Progenitor cell of endocrine pancreas (in vitro differentiated cells): ENCODE measurements around the gene SLC39A1. TPM values are rescaled to one million over a fixed set of nuclear protein-coding genes. Genes with fewer than 3 reads are reported as not detected.
A peak's percentile ranks its signal among the peaks of the same experiment; 100 is the strongest.

Experiments used
- DNase-seq: peaks from one replicate; pipeline ENCODE4 v3.0.0; 2021; ENCODE audit warnings: low spot score; ENCODE audit not compliant: unreplicated experiment
- H3K27ac Mint-ChIP-seq: 2 replicates; pipeline ENCODE4 v1.8.0; 2021; ENCODE audit warnings: mild to moderate bottlenecking, moderate library complexity, mixed read lengths
- H3K27me3 Mint-ChIP-seq: 2 replicates; pipeline ENCODE4 v1.8.0; 2021; ENCODE audit warnings: mixed read lengths
- H3K36me3 Mint-ChIP-seq: 2 replicates; pipeline ENCODE4 v1.8.0; 2022; ENCODE audit warnings: mixed read lengths; ENCODE audit not compliant: insufficient read depth
- H3K4me1 Mint-ChIP-seq: 2 replicates; pipeline ENCODE4 v1.8.0; 2021; ENCODE audit warnings: low read depth, mixed read lengths
- H3K4me3 Mint-ChIP-seq: 2 replicates; pipeline ENCODE4 v1.8.0; 2021; ENCODE audit warnings: low read depth, mild to moderate bottlenecking, moderate library complexity, mixed read lengths
- H3K9me3 Mint-ChIP-seq: 2 replicates; pipeline ENCODE4 v1.8.0; 2021; ENCODE audit warnings: low read depth, mixed read lengths
- total RNA-seq: library from RNA; stranded (reverse); gene quantifications from 2 replicates; pipeline ENCODE4 v1.2.1, GENCODE V29; 2021
- TF ChIP-seq, protein P1 (sequence below): fragments of 200-600 bp; sonication (generic); IDR thresholded peaks from one replicate; pipeline ENCODE4 v1.5.0; 2021; ENCODE audit warnings: antibody characterized with exemption, mild to moderate bottlenecking; ENCODE audit not compliant: unreplicated experiment

SLC39A1 gene
- total RNA-seq, 1 donor from 2014 or later = 70.6 TPM

DNA sequence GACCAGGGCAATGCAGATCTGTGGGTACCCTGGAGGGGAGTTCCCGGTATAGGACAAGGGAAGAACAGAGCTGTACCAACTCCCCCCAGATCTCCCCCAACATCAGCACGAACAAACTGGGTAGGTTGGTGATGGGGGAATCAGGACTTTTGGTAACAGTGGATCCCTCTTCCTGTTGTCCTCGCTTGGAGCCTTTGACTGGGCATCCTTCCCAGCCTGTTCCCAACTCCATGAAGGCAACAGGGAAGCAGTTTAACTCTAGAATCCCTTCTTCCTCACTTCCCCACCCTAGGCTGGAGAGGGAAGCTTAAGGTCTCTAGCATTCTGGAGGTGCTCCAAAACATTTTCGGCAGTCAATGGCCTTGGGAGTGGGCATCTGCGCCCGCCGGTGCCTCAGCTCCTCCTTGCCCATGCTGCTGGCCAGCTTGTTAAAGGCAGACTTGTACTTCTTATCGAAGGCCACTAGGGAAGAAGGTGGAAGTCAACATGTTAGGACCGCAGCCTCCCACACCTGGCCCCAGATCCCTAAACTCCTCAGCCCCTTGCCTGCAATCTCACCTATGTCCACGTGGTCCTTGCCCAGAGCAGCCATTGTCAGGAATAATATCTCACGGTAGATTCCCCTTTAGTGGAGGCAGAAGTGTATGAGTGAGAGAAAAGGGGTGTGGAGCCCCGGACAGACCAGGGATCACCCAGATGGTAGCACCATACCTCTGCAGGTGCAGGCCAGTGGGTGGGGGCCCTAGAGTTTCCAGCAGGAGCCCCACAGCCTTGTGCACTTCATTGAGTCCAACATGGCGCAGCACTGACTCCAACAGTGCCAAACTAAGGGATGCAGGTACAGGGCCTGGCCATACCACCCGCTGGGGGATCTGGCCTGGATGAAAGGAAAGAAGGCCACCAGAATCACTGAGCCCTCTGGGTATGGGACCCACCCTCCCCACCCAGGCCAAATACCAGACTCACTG, 33.1 kb downstream of the SLC39A1 start:
- Mint-ChIP-seq H3K27ac (no peak overlapping the region), H3K4me1 (no peaks in the 10 kb centered on the region), H3K9me3 (no peaks in the 10 kb centered on the region), H3K27me3 (no peaks in the 10 kb centered on the region), H3K4me3 (no peak overlapping the region), H3K36me3 (peaks cover 1% of the 10 kb centered on the region)
- DNase-seq = no peak
- TF ChIP-seq, protein P1, sequence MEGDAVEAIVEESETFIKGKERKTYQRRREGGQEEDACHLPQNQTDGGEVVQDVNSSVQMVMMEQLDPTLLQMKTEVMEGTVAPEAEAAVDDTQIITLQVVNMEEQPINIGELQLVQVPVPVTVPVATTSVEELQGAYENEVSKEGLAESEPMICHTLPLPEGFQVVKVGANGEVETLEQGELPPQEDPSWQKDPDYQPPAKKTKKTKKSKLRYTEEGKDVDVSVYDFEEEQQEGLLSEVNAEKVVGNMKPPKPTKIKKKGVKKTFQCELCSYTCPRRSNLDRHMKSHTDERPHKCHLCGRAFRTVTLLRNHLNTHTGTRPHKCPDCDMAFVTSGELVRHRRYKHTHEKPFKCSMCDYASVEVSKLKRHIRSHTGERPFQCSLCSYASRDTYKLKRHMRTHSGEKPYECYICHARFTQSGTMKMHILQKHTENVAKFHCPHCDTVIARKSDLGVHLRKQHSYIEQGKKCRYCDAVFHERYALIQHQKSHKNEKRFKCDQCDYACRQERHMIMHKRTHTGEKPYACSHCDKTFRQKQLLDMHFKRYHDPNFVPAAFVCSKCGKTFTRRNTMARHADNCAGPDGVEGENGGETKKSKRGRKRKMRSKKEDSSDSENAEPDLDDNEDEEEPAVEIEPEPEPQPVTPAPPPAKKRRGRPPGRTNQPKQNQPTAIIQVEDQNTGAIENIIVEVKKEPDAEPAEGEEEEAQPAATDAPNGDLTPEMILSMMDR = no peak

DNA sequence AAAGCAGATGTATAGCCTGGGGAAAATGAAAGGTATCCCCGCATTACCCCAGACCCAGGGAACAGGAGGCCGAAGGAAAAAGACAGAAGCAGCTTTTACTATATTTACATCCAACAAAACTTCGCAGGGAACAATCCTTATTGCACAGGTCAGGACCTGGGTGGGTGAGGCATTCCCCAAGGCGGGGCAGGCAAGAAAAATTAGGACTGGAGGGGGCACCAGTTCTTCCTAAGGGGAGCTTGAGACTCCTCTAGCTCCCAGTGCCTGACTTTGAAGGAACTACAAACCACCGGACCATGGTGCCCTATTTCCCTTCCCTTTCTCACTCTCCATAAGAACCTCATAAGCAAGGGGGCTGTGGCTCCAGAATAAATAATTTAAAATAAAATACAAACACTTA, 33.9 kb downstream of the SLC39A1 start:
- TF ChIP-seq, protein P1 = no peak
- Mint-ChIP-seq H3K27me3 (no peaks in the 10 kb centered on the region), H3K36me3 (peaks cover 1% of the 10 kb centered on the region), H3K9me3 (no peaks in the 10 kb centered on the region), H3K4me3 (no peak overlapping the region), H3K4me1 (no peaks in the 10 kb centered on the region), H3K27ac (peak overlapping the region; percentile 25)
- no peak for DNase-seq

DNA sequence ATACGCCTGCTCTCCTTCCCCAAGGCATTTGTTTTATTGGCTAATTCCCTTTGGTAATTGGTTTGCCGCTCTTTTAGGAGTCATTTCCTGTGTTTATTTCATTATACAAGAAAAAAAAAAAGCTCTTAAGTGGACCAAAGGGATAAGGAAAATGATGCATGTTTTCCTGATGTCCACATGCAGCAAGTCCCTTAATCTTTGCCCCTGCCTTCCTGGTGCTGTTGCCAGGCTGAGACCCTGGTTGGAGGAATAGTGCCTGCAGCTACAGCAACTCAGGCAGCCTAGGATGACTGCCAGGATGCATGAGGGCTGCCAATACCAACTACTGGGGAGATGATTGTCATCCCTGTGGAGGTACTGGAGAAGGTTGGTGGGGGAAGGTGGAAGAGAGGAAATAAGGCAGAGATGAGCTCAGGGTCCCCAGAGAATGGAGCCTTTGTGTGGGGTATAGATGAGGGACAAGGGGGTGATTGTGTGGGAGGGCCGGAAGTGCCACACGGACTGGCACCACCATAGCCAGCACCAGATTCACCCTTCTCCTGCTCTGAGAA, 34.5 kb downstream of the SLC39A1 start:
- Mint-ChIP-seq H3K4me3 (no peak overlapping the region), H3K4me1 (peaks cover under 1% of the 10 kb centered on the region), H3K27ac (peak overlapping the region; percentile 25), H3K27me3 (no peaks in the 10 kb centered on the region), H3K36me3 (peaks cover 1% of the 10 kb centered on the region), H3K9me3 (no peaks in the 10 kb centered on the region)
- TF ChIP-seq, protein P1 = no peak
- DNase-seq = no peak

DNA sequence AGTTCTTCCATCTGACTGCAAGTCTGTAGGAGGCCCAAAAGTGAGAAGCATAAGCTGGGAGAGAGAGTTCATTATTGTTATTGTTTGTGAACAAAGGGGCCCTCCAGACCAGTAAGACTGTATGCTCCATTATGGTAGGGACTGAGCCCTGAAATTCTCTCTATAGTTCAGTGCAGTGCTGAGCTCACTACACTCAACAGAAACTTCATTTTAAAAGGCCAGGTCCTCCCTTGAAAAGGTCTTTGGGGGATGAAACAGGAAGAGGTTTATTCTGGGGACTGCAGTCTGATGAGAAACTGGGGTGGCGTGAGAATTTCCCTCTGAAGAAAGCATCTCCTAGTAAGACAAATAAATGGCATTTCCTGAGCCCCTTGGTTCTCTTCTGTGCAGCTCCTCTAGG, 35.1 kb downstream of the SLC39A1 start:
- H3K9me3 Mint-ChIP-seq = no peaks in the 10 kb centered on the region
- H3K4me1 Mint-ChIP-seq = peaks cover 1% of the 10 kb centered on the region
- H3K27me3 Mint-ChIP-seq = no peaks in the 10 kb centered on the region
- no peak overlapping the region for H3K27ac Mint-ChIP-seq
- TF ChIP-seq, protein P1 = no peak
- no peak overlapping the region for H3K4me3 Mint-ChIP-seq
- DNase-seq = no peak
- H3K36me3 Mint-ChIP-seq = peaks cover 1% of the 10 kb centered on the region

DNA sequence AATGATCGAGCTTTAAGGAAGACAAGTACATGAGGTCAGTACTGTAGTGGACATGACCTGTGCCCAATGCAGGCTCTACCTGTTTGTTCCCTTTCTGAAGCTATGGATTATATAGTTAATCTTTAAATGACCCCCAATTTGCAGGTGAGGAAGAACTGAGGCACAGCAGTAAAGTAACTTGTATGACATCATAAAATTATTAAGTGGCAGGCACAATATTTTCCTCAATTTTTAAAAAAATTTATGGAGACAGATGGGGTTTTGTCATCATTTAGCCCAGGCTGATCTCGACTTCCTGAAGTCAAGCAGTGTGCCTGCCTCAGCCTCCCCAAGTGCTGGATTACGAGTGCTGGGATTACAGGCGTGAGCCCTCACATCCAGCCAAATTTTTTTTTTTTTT, 36.9 kb downstream of the SLC39A1 start:
- Mint-ChIP-seq H3K4me3 (no peak overlapping the region), H3K27ac (no peak overlapping the region), H3K4me1 (peaks cover 4% of the 10 kb centered on the region), H3K36me3 (no peaks in the 10 kb centered on the region), H3K9me3 (no peaks in the 10 kb centered on the region), H3K27me3 (no peaks in the 10 kb centered on the region)
- no peak for DNase-seq
- TF ChIP-seq, protein P1 = no peak
